ACHN (cell line): Measurements from ENCODE around the gene CALHM2.
A peak's percentile ranks its signal among the peaks of the same experiment; 100 is the strongest.

Experiments used
- DNase-seq: peaks from one replicate; pipeline ENCODE4 v3.0.0-alpha.2; 2015
- in situ Hi-C: cut with HindIII; loops from 2 replicates; pipeline ENCODE4 v1.10.0; 2017; ENCODE audit warnings: low sequenced_read_pairs, low pct_ligation_motif_present, low pct_unique_long_range_greater_than_20kb

Gene CALHM2

DNA sequence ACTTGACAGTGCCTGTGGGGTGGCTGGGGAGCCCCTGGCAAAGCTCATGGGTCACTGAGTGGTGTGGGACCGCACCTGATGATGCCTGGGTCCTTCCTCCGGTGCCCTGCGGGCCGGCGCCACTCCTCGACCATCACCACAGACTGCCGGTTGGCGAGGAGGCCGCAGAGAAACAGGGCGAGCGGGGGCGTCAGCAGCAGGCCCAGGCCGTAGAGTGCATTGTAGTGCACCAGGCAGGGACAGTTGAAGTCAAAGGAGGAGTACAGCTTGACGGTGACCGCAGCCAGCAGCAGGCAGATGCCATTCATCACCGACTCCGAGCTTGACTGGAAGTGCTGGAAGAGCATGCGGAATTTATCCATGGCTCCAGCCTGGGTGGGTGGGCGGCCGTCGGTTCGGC lies 26.5 kb upstream of the CALHM2 start:
- DNase-seq, result no peak
- in situ Hi-C loops, result no loop called here

DNA sequence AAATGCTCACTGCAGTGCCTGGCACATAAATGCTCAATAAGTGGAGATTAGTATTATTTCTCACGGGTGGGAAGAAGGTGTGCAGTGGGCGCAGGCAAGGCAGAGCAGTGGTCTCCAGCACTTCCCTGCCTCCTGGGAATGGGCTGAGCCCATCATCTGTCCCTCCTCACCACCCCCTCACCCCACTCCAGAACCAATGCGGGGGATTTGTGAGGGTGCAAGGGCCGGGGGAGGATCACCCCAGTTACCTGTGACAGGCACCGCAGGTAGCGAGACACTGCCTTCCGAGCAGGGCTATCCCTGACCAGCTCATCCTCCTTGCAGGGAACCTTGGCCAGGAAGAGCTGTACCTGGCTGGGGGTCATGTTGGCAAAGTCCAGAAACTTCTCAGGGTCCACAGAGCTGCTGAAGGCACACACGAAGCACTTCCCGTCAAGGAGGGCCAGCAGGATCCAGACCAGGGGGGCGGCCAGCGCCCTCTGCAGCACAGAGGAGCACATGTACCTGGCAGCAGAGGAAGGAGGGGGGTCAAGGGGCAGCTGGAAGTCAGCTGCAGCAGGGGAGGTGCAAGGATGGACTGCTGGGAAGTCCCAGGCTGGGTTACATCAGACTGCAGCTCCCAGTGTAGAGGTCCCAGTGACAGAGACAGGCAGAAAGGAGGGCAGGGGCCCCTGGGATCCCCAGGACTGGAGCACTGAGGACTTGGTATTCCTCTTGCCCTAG lies 24.0 kb upstream of the CALHM2 start:
- in situ Hi-C loops, result no loop called here
- peak; percentile 14 for DNase-seq

DNA sequence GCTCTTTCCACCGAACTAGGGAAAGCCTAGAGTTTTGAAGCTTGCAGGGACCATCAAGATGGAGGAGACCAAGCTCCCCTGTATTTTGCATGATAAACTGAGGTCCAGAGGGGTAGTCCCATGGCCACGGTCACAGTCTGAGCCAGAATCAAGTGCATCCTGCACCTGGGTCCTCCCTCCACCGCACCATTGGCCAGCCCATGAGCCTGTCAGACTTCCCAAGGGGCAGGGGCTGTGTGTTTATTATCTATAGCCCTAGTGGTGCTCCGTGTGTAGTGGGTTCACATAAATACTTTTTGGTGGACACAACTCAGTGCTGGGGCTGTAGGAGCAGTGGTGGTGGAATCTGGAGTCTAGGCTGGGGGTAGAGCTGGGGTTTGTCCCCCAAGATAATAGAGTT lies 23.3 kb upstream of the CALHM2 start:
- in situ Hi-C loops, result no loop called here

DNA sequence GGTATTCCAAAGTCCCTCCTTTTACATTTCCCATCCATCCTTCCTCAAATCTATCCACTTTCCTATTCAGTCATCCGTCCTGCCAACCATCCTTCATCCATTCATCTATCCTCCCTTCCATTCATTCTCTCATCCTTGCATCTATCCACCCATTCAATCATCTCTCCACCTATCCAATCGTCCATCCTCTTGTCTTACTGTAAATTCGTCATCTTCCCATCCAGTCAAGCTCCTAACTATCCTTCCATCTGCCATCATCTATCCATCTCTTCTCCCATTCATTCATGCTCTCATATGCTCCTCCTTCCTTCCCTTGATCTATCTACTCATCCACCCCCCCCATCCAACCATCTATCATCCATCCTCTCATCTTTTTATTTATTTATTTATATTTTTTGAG lies 21.9 kb upstream of the CALHM2 start:
- in situ Hi-C loops, result no loop called here
- DNase-seq, result no peak

More for the DNA sequence above, 23.3 kb upstream of the CALHM2 start:
- DNase-seq, result no peak

DNA sequence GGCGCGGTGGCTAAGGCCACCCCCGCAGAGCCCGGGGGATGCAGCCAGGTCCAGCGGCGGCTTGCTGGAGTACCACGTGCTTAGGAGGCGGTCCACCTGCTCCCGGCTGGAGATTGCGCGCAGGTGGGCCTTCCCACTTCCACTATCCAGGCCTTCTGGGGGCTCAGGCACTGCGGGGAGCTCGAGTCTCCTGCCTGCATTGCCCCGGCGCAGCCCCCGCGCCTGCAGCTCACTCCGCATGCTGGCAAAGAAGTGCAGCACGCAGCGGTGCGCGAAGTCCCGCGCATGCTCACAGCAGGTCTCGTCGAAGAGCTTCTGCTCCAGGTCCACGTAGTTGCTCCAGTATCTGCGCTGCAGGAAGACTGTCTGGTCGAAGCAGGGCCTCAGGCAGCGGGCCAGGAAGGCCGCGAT lies 21.1 kb upstream of the CALHM2 start:
- in situ Hi-C loops, result no loop called here
- no peak for DNase-seq

DNA sequence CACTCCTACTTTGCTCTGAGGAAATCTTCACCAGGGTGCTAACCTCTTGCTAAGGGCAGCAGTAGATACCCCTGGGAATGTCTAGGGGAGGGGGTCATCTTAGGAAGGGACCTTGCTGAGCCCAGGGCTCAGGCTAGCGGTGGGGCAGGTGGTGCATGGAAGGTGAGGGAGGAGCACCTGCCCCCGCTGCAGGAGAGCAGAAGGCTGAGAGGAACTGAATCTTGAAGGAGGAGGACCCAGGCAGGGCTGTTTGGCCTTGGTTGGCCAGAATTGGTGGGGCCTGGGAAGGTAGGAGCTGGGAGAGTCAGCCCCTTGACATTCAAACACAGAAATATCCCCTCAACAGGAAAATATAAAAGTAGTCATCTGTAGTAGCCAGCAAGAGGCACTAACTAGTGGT lies 19.8 kb upstream of the CALHM2 start:
- in situ Hi-C loops, result no loop called here

DNA sequence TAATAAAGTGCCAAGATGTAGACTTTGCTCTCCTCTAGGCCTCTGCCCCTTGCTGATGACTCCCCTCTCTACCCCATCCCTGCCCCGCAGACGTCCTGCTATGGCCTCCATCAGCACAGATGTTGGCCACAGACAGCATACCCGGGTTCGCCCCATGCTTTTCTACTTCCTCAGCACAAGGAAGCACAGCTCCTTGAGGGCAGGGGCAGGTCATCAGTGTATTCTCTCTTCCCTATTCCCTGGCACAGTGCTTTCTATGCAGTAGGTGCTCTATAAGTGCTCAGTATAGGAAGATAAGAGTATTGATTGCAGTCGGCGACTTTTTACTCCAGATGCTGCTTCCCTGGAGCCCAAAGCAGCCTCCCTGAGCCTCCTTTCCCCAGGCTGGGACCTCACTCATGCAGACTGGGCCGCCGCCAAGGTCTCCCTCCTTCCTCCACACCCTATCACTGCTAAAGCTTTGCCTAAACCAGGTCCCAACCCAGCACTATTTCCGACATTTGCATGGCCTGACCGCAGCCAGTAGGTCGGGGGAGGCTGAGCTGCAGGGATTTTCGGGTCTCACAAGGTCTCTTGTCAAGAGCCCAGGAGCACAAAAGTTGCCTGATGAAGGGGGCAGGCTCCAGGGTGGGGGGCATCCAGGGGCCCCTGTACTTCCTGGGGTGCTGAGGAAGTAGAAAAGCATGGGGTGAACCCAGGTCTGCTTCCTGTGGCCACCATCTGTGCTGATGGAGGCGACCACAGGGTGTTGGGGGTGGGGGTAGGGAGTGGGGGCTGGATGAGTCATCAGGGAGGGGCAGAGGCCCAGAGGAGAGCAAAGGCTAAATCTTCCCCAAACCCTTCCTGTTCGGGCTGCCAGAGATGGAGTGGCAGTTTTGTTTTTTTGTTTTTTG lies 18.8 kb upstream of the CALHM2 start:
- no peak for DNase-seq
- in situ Hi-C loops, result no loop called here

More for the DNA sequence above, 19.8 kb upstream of the CALHM2 start:
- no peak for DNase-seq

DNA sequence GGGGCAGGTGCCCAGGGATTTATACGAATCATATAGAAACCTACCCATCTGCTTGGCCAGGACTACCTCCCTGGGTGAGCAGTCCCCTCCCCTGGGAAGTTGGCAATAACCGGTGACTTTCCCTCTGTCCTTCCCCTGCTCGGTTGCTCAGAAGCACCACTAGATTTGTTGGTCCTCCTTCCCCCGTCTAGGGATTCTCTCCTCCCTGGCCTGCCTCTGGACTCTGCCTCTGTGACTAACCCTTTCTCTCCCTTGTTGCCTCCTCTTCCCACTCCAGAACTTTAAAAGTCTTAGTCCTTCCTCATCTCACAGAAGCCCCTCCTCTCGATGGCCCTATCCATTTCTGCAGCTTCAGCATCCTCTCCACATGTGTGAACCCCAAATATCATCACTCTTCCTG lies 17.0 kb upstream of the CALHM2 start:
- in situ Hi-C loops, result no loop called here
- no peak for DNase-seq

DNA sequence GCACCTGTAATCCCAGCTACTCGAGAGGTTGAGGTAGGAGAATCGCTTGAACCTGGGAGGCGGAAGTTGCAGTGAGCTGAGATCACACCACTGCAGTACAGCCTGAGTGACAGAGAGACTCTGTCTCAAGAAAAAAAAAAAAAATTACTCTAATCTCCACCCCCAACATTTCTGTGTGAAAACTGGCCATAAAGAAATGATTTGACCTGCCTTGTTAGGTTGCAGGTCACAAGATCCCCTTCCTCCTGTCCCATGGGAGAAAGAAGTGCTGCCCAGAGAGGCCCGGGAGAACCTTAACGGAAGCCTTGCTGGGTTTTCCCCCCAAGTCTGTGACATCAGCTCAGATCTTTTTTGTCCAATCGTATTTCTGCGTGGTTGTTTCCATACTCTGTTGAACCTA lies 15.2 kb upstream of the CALHM2 start:
- in situ Hi-C loops, result no loop called here
- no peak for DNase-seq

DNA sequence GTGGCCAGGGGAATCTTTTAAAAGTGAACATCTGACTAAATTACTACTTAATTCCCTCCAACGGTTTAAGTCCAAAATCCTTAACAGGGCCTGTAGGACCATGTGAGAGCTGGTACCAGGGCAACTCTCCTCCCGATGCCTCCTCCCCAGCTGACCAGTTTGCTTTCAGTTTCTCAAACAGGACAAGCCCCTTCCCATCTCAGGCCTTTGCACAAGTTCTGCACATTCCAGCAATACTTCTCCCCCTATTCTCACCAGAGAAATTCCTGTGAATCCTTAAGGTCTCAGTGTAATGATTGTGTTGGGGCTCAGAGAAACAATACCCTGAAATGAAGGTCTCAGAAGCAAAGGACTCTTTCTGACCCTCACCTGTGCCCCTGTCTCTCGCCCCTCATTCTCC lies 14.6 kb upstream of the CALHM2 start:
- no peak for DNase-seq
- in situ Hi-C loops, result no loop called here

DNA sequence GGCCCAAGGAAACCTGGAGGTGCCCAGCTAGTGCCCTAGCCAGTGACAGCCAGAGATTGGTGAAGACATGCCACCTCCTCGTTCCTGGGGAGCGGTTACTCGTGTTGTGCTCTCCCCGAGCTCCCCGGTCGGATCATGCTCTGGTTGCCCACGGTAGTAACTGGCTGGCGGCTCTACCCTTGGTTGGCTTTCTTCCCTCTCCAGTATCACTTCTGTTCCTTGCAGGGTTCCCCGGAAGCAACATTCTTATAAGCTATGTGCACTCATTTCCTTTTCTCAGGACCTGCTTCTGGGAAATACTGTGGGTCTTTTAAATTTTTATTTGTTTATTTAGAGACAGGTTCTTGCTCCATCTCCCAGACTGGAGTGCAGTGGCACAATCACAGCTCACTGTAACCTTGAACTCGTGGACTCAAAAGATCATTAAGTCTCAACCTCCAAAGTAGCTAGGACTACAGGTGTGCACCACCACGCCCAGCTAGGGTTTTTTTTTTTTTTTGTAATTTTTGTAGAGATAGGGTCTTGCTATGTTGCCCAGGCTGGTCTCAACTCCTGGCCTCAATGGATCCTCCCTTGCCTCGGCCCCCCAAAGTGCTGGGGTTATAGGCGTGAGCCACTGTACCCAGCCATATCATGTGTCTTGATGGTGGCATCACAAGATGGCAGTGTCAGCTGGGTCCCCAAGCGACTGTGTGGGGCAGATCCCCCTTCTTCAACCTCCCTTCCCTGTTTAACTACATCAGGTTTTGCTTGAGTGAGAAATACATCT lies 13.4 kb upstream of the CALHM2 start:
- in situ Hi-C loops, result no loop called here
- no peak for DNase-seq

DNA sequence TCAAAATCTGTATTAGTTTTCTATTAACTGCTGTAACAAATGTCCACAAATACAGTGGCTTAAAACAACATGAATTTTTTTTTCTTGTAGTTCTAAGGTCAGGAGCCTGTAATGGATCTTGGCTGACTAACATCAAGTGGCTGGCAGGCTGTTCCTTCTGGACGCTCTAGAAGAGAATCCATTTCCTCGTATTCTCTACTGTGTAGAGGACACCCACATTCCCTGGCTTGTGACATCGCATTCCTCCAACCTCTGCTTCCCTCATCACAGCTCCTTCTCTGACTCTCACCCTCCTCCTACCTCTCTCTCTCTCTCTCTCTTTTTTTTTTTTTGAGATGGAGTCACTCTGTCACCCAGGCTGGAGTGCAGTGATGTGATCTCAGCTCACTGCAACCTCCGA lies 11.3 kb upstream of the CALHM2 start:
- DNase-seq, result no peak
- in situ Hi-C loops, result no loop called here

DNA sequence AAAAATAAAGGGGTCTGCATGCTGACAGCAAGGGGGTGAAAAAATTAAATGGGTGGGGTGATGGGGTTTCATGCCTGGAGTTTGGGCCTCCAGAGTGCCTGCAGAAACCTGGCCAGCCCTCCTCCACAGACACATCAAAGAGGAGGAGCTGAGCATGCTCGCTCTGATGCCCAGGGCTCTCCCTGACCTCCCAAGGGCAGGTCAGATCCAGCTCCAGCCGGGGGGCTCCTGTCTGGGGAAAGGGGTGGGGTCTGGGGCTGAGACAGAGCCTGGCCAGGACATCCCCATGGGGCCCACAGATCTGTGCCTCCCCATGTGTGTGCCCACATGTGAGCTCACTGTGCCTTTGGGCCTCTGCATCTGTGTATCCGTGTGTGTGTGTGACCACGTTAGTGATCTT lies 7.4 kb upstream of the CALHM2 start:
- no peak for DNase-seq
- in situ Hi-C loops, result no loop called here

DNA sequence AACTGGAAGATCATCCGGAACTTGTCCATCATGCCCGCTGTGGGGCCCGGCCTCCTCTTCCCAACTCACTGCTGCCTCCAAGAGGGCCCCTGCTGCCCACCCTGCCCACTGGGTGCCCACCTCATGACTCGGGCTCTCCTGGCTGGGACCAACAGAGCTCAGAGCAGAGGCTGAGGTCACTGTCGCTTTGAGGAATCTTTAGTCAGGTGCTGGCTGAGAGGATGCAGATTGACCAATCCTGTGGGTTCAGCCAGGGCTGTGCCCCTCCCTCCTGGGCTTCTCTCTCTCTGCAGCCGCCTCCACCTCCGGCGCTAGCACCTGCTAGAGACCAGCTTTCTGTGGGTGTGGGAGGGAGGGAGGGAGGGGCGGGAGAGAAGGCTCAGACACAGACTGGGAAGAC lies 6.5 kb upstream of the CALHM2 start, which contains the start of gene CALHM1:
Gene CALHM1 (minus strand): TSS at position 181 of the 400 bp plus-strand sequence. CDS start 149 bp downstream, at position 32.
- in situ Hi-C loops, result no loop called here
- no peak for DNase-seq

DNA sequence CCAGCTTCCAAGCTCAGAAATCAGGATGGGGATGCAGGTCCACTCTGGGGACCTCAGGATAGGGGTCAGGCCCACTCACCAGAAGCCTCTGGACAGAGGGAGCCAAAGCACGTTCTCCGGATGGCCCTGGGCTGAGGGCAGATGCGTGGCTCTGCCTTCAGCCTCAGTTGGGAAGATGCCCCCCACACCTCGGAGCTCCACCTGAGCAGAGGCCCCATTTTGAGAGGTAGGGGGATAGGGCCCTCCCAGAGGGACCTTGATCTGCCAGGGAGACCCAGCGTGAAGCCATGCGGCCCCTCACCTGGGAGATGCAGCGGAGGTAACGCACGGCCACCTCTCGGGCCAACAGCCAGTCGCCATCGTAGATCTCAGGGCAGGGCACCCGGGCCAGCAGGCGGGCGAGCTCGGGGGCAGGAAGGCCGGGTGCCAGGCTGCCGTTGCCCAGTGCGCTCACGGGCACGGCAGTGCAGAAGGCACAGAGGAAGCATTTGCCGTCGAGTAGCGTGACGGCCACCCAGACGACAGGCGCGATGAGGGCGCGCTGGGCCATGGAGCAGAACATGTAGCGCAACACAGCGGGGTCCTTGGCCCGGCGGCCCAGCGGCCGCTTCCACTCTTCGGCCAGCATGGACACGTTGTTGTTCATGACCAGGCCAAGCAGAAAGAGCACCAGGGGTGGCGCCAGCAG lies 5.9 kb upstream of the CALHM2 start:
- in situ Hi-C loops, result no loop called here
- no peak for DNase-seq

DNA sequence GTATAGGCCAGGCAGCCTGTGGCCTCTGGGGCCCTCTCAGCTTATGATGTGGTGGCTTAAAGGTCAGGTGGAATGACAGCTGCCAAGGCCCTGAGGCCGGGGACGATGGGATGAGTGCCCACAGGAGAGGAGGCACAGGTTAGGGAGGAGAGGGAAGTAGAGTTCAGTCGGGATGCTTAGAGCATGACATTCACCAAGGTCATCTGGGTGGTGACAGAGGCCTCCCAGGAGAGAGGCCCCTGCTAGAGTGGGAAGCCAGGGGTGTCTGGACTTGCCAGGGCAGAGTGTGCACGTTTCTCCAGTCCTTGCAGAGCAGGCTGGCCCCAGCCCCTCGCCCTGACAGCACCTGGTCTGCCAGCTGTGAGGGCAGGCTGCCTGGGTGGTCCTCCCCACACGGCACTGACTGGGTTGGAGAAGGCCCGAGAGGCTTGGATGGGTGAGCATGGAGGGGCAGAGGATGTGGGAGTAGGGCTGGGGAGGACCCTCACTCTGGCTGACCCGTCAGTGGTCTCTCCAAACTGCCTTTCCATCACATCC lies 5.1 kb upstream of the CALHM2 start:
- DNase-seq, result no peak
- in situ Hi-C loops, result no loop called here

DNA sequence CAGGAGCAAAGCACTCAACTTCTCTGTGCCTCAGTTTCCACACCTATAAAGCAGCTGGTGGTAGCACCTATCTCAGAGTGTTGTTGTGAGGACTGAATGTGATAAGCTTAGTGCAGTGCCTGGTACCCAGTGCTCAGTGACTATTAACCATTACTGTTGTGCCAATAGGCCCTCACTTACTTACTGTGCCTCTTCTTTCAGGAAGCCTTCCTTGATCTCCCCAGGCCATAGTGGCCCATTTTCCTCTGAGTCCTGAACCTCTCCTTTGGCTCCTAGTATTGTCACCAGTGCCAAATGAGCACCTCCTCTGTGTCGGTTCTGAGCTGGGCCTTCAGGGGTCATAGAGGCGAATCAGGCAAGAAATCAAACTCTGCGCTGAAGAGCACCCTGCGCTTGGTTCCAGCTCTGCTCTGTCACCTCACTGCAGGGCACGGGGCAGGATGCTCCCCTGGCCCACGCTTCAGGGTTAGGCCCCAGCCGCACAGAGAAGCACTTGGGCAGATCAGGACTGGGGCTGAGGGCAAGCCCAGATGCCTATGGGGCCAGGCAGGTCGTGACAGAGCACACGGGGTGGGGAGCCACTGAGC lies 4.0 kb upstream of the CALHM2 start:
- DNase-seq, result no peak
- in situ Hi-C loops, result no loop called here

DNA sequence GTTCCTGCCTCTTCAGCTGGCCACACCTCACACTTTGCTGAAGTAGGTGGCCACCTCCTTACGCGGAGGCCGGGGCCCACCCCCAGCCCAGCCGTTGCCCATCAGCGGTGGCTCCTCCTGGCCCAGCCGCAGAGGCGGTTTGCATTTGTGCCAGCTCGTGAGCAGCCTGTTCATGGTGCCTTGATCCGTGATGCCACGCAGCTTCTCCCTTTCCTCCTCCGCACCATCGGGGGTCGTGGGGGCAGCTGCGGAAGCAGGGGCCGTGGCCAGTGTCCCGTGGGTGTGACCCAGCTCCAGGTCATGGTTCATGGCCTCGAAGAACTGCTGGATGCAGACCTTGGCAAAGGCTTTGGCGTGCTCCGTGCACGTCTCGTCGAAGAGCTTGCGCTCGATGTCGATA lies 3.1 kb upstream of the CALHM2 start:
- no peak for DNase-seq
- in situ Hi-C loops, result no loop called here
